GM21717 (cell line): ENCODE results near the gene MYG1.
A peak's percentile ranks its signal among the peaks of the same experiment; 100 is the strongest.

Experiments
- ATAC-seq: cut with Tn5 transposase; IDR thresholded peaks from one replicate; pipeline ENCODE4 v1.9.1; 2021; ENCODE audit warnings: mild to moderate bottlenecking, moderate library complexity; ENCODE audit not compliant: unreplicated experiment

MYG1 gene, protein sequence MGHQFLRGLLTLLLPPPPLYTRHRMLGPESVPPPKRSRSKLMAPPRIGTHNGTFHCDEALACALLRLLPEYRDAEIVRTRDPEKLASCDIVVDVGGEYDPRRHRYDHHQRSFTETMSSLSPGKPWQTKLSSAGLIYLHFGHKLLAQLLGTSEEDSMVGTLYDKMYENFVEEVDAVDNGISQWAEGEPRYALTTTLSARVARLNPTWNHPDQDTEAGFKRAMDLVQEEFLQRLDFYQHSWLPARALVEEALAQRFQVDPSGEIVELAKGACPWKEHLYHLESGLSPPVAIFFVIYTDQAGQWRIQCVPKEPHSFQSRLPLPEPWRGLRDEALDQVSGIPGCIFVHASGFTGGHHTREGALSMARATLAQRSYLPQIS

DNA sequence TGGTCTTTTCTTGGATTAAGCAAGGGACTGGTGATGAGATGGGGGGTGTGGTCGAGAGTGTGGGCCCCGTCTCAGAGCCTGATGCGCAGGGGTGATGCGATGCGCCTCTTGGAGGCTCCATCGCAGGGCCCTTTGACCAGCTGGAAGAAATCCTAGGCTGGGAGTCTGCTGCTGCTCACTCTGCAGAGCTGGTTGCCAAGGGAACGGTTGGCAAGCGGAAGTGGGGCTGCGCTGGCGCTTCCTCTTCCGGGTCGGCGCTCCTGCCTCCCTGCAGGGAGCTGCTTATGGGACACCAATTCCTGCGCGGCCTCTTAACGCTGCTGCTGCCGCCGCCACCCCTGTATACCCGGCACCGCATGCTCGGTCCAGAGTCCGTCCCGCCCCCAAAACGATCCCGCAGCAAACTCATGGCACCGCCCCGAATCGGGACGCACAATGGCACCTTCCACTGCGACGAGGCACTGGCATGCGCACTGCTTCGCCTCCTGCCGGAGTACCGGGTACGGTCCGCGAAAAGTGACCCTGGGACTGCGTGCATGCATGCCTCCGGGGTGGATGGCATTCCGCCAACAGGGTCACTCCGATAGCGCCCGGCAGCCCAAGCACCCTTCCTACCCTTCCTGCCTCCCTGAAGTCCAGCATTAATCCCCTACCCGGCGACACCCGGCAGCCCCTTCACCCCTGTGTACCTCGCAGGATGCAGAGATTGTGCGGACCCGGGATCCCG is at the start of gene MYG1:
TSS of gene MYG1 (plus strand) at position 242 of the 727 bp plus-strand sequence. CDS start at position 285, 43 bp downstream.
- peak; percentile 73 for ATAC-seq

DNA sequence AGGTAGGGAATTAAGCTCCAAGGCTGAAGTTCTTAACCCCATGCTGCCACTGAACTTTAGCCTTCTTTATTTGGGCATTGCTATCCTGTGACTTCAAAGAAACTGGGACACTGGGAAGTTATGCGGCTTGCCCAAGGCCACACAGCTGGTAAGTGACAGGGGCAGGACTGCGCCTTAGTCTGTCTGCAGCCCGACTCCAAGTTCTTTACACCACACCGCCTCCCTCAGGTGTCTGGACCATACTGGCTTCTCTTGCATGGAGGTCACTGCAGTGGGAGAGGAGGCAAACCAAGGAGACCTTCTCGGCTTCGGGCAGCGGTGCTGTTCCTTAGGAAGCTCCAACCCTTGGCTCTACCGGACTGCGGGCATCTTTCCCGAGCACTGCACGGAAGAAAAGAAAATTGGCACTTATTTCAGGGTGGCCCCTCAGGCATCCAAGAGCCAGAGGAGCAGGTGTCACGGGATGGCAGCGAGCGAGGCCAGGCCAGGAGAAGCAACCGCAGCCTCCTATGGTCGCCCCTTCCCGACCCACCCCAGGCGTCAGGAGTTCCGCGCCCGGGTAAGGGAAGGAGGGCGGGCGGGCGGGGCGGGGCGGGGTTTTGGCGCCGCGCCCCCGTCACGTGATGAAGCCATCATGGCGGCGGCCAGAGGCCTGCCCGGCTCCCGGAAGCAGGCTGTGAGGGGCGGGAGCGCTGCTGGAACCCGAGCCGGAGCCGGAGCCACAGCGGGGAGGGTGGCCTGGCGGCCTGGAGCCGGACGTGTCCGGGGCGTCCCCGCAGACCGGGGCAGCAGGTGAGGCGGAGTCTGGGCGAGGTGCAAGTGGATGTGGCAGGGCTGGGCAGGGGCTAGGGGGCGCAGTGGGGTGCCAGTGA is 47.8 kb upstream of the MYG1 start:
- ATAC-seq = peak; percentile 71

DNA sequence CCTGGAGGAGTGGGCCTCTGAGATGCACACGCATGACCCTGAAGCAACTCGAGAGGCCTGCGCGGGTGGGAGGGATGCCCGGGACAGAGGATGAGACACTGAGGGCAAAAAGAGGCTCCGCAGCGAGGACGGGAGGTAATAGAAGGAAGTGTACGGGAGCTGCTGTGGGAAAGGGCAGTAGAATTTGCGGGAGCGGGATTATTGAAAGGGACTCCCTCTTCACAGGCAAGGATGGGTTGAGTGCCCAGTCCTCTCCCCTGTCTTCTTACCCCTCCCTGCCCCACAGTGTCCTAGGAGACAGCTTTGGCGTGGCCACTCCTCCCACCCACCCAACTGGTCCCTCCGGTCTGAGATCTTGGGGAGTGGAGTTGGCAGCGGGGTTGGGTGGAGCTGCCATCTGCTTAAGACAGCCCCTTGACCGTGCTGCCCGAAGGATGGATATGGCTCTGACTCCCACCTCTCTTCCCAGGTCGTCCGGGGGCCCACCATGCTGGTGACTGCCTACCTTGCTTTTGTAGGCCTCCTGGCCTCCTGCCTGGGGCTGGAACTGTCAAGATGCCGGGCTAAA is 47.1 kb upstream of the MYG1 start:
- no peak for ATAC-seq

DNA sequence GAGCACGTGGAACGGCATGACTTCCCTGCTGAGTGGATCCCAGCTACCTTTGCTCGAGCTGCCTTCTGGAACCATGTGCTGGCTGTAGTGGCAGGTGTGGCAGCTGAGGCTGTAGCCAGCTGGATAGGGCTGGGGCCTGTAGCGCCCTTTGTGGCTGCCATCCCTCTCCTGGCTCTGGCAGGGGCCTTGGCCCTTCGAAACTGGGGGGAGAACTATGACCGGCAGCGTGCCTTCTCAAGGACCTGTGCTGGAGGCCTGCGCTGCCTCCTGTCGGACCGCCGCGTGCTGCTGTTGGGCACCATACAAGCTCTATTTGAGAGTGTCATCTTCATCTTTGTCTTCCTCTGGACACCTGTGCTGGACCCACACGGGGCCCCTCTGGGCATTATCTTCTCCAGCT is 46.2 kb upstream of the MYG1 start:
- ATAC-seq = no peak

DNA sequence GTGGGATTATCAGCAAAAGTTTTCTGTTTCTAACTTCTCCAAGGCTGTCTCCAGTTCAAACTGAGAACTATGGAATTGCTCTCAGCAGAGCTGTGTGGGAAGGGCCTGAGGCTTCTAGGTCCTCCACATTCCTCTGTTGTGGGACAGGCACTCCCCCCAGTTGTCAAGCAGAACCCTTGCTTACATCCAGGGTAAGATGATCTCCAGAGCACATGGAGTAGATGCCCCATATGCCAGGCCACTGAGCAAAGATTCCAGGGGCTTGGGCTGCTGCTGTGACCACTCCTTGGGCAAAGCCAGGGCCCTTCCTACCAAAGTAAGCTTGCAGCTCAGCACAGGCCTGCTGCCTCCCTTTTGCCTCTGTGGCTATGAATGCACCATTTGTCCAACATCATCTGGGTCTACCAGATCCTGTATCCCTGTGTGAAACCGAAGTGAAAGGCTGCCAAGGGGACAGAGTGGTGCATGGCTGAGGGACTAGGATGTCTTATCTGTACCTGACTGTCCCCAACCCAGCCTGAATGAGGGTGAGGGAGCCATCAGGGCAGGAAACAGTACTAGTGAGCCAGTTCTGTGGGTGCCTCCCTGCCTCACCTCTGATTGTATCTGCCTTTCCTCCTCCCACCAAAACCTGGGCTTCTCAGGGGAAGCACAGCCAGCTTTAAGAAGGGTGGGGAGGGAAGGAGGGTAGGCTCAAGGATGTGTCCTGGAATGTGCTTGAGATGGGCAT is 44.5 kb upstream of the MYG1 start:
- ATAC-seq = no peak

DNA sequence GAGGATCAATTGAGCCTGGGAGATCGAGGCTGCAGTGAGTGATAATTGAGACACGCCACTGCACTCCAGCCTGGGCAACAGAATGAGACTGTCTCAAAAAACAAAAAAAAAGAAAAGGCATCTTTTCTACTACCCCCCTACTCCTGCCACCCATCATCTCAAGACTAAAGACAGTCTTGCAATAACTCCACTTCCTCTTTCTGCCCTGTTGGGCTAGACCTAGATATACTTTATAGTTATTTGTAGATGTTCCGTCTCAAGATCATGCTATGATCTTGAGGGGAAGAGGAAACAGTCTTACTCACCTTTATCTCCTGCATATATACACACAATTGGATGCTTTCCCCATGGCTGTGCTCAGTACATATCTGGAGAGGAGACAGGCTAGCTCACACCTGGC is 43.5 kb upstream of the MYG1 start:
- no peak for ATAC-seq

DNA sequence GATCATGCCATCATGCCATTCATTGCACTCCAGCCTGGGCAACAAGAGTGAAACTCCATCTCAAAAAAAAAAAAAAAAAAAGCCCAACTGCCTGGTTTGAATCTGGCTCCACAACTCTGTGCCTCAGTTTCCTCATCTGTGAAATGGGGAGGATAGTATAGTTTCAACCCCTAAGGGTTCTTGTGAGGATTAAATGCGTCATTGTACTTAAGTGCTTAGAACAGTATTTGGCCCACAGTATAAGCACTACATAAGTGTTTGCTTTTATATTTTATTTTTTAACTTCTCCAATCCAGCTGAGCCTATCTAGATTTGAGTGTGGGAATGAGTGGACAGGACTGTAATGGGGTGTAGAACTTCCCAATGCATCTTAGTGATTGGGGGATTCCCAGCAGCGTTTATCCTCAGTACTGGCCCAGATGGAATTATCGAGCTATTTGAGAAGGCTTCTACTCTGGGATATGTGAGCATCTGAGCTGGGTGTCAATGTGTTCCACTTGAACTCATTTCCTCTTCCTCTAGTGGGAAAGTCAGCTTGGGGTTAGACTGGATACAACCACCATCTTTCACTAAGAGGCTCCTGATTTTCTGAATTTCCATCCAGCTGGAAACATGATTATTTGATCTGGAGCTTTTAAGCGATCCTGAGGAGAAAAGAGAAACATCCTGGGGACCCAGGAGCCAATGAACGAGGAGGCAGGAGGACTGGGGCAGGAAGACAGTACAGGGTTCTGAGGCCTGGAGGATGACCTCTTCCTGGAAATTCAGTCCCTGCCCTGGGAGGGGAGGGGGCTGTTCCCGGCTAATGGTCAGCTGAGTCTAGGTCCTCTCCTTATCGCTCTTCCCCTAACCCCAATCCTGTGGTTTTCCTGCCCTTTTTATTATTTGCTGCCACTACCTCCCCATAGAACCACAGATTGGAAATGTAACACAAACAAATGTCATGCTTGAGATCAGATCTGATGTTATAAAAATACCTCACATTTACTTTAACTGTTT is 40.7 kb upstream of the MYG1 start:
- no peak for ATAC-seq

DNA sequence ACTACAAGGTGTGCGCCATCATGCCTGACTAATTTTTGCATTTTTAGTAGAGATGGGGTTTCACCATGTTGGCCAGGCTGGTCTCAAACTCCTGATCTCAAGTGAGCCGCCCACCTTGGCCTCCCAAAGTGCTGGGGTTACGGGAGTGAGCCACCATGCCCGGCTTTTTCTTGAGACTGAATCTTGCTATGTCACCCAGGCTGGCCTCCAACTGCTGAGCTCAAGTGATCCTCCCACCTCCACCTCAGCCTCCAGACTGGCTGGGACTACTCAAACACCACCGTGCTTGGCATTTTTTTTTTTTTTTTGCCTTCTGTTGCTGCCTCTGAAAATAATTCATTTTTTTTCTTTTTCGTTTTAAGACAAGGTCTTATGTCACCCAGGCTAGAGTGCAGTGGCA is 39.6 kb upstream of the MYG1 start:
- no peak for ATAC-seq

DNA sequence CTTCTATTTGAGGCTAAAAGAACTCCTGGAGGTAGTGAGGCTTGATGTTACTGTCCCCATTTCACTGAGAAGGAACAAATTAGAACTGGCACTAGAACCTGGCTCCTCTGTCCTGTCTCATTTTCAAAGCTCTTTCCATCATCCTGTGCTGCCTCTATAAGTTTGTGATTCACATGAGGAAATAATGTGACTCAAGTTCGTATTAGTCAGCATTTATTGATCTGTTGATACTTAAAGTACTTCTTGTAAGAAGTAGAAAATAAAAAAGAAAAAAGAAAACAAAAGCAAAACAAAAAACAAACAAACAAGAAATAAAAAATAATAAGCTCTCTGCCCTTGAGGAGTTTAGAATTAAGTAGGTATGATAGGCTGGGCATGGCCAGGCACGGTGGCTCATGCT is 33.7 kb upstream of the MYG1 start:
- no peak for ATAC-seq

DNA sequence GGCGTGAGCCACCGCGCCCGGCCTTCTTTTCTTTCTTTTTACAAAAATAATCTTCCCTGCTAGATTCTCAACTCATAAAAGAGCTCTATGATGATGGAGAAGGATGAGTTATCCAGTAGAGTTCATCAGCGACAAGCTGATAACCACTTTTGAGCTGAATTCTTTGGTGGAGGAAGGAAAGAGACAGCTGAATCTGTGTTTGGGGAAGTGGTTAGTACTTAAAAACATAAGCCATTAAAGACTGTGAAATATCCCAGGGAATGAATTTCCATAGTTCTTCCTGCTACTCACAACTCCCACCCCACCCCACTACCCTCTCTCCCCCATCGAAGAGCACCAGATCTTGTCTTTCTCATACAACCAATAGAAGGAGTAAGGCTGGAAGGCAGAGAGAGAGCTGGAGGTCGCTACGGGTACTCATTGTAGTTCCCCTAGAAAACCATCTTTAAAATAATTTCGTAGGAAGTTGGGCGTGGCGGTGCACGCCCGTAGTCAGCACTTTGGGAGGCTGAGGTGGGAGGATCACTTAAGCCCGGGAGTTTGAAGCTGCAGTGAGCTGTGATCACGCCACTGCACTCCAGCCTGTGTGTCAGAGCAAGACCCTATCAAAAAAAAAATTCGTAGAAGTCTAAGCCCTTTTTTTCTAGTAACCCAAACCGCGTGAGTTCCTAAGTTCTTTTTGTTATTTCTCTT is 32.0 kb upstream of the MYG1 start:
- no peak for ATAC-seq

DNA sequence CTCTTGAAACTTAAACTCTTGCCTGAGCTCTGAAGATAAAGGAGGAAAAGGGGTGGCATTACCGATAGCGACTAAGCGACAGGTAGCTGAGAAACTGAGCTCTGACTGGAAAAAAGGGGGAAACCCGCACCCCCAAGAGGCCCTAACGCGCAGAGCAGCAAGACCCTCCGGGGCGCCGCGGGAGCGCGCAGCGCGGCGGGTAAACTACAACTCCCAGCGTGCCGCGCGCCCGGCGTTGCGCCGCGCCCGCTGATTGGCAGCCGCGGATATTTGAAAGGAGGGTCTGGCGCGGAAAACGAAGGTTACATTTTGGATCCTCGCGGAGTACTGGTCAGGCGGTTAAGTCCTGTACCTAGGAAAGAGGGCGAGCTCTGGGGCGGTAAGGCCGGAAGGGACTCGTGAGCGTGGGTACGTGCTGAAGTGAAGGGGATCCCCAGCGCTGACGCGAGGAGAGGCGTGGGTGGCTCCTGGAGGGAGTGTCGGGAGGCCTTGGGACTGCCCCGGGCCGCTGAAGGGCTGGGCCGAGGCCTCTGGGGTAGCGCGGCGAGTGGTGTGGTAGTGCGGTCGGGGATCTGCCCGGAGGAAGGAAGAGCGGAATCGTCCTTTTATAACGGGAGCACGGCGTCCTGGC is 31.4 kb upstream of the MYG1 start, which contains the start of gene ESPL1:
TSS of gene ESPL1 (plus strand) at position 301 of the 631 bp plus-strand sequence. CDS start 468 bp downstream, outside the sequence.
- peak; percentile 74 for ATAC-seq

DNA sequence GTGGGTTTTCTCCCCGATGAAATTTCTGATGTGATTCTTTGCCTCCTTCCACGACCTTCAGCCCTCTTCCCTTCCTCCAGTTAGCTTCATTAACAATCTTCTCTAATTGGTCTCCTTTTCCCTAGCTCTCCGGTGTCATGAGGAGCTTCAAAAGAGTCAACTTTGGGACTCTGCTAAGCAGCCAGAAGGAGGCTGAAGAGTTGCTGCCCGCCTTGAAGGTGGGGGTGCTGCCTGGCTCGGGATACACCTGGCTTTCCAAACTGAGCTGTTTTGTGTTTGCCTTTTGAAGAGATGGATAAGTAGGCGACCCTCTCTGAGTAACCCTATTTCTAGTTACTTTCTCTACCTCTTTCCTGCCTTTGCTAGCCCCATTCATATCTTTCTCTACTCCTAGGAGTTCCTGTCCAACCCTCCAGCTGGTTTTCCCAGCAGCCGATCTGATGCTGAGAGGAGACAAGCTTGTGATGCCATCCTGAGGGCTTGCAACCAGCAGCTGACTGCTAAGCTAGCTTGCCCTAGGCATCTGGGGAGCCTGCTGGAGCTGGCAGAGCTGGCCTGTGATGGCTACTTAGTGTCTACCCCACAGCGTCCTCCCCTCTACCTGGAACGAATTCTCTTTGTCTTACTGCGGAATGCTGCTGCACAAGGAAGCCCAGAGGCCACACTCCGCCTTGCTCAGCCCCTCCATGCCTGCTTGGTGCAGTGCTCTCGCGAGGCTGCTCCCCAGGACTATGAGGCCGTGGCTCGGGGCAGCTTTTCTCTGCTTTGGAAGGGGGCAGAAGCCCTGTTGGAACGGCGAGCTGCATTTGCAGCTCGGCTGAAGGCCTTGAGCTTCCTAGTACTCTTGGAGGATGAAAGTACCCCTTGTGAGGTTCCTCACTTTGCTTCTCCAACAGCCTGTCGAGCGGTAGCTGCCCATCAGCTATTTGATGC is 30.6 kb upstream of the MYG1 start:
- peak; percentile 16 for ATAC-seq

DNA sequence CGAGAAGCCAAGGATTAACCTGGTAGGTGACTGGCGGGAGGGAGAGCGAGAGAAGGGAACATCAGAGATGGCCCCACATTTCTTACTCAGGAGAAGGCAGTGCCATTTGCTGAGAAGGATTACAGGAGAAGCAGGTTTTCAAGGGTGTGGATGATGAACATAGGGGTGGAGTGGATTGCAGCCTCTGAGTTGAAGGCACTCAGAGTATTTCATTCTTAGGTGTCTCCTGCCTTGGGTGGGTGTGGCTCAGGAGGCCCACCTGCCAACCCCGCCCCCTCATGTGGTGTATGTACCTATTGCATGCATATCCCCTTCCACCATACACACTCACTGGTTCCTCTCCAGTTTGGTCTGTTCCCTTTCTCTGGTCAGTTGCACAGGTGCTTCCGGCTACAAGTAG is 25.1 kb upstream of the MYG1 start:
- no peak for ATAC-seq

DNA sequence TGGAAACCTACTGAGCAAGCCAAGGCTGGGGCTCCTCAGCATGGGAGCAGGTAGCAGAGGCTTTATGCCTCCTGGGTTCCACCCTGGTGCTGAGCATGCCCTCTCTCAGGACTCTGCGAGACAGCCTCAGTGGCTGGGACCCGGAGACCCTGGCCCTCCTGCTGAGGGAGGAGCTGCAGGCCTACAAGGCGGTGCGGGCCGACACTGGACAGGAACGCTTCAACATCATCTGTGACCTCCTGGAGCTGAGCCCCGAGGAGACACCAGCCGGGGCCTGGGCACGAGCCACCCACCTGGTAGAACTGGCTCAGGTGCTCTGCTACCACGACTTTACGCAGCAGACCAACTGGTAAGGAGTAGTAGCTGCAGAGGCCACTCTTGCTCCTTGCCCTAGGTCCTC is 23.0 kb upstream of the MYG1 start:
- ATAC-seq = no peak

DNA sequence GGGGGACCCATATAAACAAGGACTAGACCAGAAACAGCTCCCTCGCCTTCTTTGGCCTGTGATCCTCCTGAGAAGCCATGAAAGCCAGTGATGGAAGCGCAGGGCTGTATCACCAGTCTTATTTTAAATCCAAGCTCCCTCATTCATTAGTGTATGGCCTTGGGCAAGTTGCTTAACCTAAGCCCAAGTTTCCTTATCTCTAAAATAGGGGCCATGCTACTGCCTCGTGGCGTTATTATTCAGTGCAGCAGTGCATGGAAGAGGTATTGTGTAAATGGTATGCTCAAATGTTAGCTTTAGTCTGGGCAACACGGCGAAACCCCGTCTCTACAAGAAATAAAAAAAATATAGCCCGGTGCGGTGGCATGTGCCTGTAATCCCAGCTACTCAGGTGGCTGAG is 21.5 kb upstream of the MYG1 start:
- no peak for ATAC-seq

DNA sequence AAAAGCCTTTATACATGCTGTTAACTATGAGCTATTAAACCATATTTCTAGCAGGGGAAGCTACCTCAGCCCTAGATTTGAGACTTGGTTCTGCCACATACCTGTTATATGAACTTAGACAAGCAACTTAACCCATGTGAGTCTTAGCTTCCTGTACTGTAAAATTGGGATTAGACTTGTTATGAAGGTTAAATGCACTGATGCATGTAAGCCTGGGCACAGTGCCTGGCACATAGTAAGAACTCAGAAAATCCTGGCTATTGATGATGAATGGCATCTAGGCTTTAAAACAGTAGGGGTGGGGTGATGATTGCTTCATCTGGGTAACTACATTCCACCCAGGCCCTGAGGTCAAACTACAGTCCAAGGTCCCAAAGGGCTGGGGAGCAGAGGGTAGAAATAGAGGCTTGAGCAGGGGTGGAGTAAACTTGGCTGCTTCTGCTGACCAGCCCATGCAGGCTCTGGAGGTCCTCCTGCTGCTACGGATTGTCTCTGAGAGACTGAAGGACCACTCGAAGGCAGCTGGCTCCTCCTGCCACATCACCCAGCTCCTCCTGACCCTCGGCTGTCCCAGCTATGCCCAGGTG is 20.1 kb upstream of the MYG1 start:
- no peak for ATAC-seq
